Measurements from ENCODE around the gene SGPP2.
A peak's percentile ranks its signal among the peaks of the same experiment; 100 is the strongest.

Gene SGPP2

GRCh38 chr2:222483513-222484039, 59.2 kb downstream of the SGPP2 start:
- peak; percentile 9 for DNase-seq (ENCODE audit: low read depth)
- H3K4me3 ChIP-seq (ENCODE audit: low read depth, low read length): no peak overlapping the region
- TF ChIP-seq CTCF (IDR thresholded peaks at IDR 0.05; ENCODE audit: insufficient read depth, low read depth, low read length, missing control alignments): no peak

- H3K4me3 ChIP-seq (ENCODE audit: low read depth, low read length): no peak overlapping the region
- no peak for TF ChIP-seq CTCF (IDR thresholded peaks at IDR 0.05; ENCODE audit: insufficient read depth, low read depth, low read length, missing control alignments)
- no peak for DNase-seq (ENCODE audit: low read depth)
Measured at GRCh38 chr2:222485367-222486211, 61.2 kb downstream of the SGPP2 start.

- no peak for TF ChIP-seq CTCF (IDR thresholded peaks at IDR 0.05; ENCODE audit: insufficient read depth, low read depth, low read length, missing control alignments)
- no peak overlapping the region for H3K4me3 ChIP-seq (ENCODE audit: low read depth, low read length)
- DNase-seq (ENCODE audit: low read depth): no peak
Measured at GRCh38 chr2:222490131-222490530, 65.8 kb downstream of the SGPP2 start.

GRCh38 chr2:222492683-222493082, 68.3 kb downstream of the SGPP2 start:
- H3K4me3 ChIP-seq (ENCODE audit: low read depth, low read length): no peak overlapping the region
- no peak for TF ChIP-seq CTCF (IDR thresholded peaks at IDR 0.05; ENCODE audit: insufficient read depth, low read depth, low read length, missing control alignments)
- DNase-seq (ENCODE audit: low read depth): no peak

GRCh38 chr2:222494104-222494739, 69.9 kb downstream of the SGPP2 start:
- DNase-seq (ENCODE audit: low read depth): no peak
- no peak overlapping the region for H3K4me3 ChIP-seq (ENCODE audit: low read depth, low read length)
- no peak for TF ChIP-seq CTCF (IDR thresholded peaks at IDR 0.05; ENCODE audit: insufficient read depth, low read depth, low read length, missing control alignments)

GRCh38 chr2:222495388-222495787, 71.0 kb downstream of the SGPP2 start:
- DNase-seq (ENCODE audit: low read depth): no peak
- TF ChIP-seq CTCF (IDR thresholded peaks at IDR 0.05; ENCODE audit: insufficient read depth, low read depth, low read length, missing control alignments): no peak
- no peak overlapping the region for H3K4me3 ChIP-seq (ENCODE audit: low read depth, low read length)

All from GM12865 (cell line).